Stimulated activated CD4-positive, alpha-beta T cell treated with anti-CD3 and anti-CD28 coated beads, Interleukin-15, amount 100 ng/mL, for 24 hours (primary cell): Measurements from ENCODE around the gene NFKB1.
A peak's percentile ranks its signal among the peaks of the same experiment; 100 is the strongest.
"Not testable (repeated sequence)": the region's sequence is repeated elsewhere in the genome, so short reads cannot be mapped to it uniquely, and the experiment has no call there.

ENCODE experiments used
- DNase-seq: peaks from one replicate; pipeline ENCODE4 v3.0.0-alpha.2; 2020

The NFKB1 gene

GRCh38 chr4:102601586-102602227 lies 100.5 kb downstream of the NFKB1 start:
- no peak for DNase-seq

- DNase-seq: no peak
Measured at GRCh38 chr4:102604222-102604940, 103.2 kb downstream of the NFKB1 start.

- DNase-seq: no peak
Measured at GRCh38 chr4:102606261-102606660, 105.1 kb downstream of the NFKB1 start.

GRCh38 chr4:102606846-102607450 lies 105.8 kb downstream of the NFKB1 start:
- DNase-seq: no peak

GRCh38 chr4:102608190-102608589 lies 107.0 kb downstream of the NFKB1 start:
- DNase-seq: no peak

GRCh38 chr4:102610007-102610406 lies 108.8 kb downstream of the NFKB1 start:
- DNase-seq: no peak

GRCh38 chr4:102610476-102610875 lies 109.3 kb downstream of the NFKB1 start:
- no peak for DNase-seq

- no peak for DNase-seq
Measured at GRCh38 chr4:102612210-102612609, 111.1 kb downstream of the NFKB1 start.

GRCh38 chr4:102612824-102613366 lies 111.7 kb downstream of the NFKB1 start:
- DNase-seq: peak; percentile 62

GRCh38 chr4:102614801-102615200 lies 113.6 kb downstream of the NFKB1 start:
- peak; percentile 24 for DNase-seq

- peak; percentile 23 for DNase-seq
Measured at GRCh38 chr4:102616636-102617035, 115.5 kb downstream of the NFKB1 start.

- not testable (repeated sequence) for DNase-seq
Measured at GRCh38 chr4:102619021-102619420, 117.9 kb downstream of the NFKB1 start.

- DNase-seq: peak; percentile 32
Measured at GRCh38 chr4:102619776-102620631, 118.8 kb downstream of the NFKB1 start.

GRCh38 chr4:102620697-102621497 lies 119.7 kb downstream of the NFKB1 start:
- no peak for DNase-seq

- DNase-seq: no peak
Measured at GRCh38 chr4:102623622-102624021, 122.5 kb downstream of the NFKB1 start.

GRCh38 chr4:102624505-102624904 lies 123.3 kb downstream of the NFKB1 start:
- DNase-seq: no peak

GRCh38 chr4:102625232-102625930 lies 124.2 kb downstream of the NFKB1 start:
- peak; percentile 76 for DNase-seq

GRCh38 chr4:102627831-102628523 lies 126.8 kb downstream of the NFKB1 start:
- peak; percentile 39 for DNase-seq

- DNase-seq: peak; percentile 45
Measured at GRCh38 chr4:102629673-102630072, 128.5 kb downstream of the NFKB1 start.

- DNase-seq: no peak
Measured at GRCh38 chr4:102631616-102632015, 130.5 kb downstream of the NFKB1 start.
